A673 (cell line): ENCODE measurements around the gene BRD9. TPM values are rescaled to one million over a fixed set of nuclear protein-coding genes. Genes with fewer than 3 reads are reported as not detected.

Source experiments
- BruUV-seq: library from RNA; stranded (reverse); fragments of 400-500 nt; replicated peaks from 2 replicates; lab custom pipeline; 2021; lab: Mats Ljungman, UMichigan
- CTCF ChIA-PET: fragments of 300-600 bp; sonication (Branson Sonifier 250); formaldehyde crosslinking; loops from one replicate; lab custom pipeline; 2022; ENCODE audit warnings: antibody characterized with exemption; lab: Charles Lee
- POLR2A ChIA-PET: fragments of 300-600 bp; sonication (Branson Sonifier 250); formaldehyde crosslinking; loops from one replicate; lab custom pipeline; 2022; ENCODE audit warnings: antibody characterized with exemption; ENCODE audit not compliant: low non-redundant PET; lab: Charles Lee
- DNase-seq: peaks from one replicate; pipeline ENCODE4 v3.0.0-alpha.2; 2015; ENCODE audit warnings: low spot score
- H3K27ac ChIP-seq: fragments of 200-600 bp; sonication (generic); 2 replicates; pipeline ENCODE4 v1.5.1; 2016; ENCODE audit warnings: mixed run types, low read depth, mild to moderate bottlenecking, mixed read lengths, antibody characterized with exemption, low read length; ENCODE audit not compliant: poor library complexity, severe bottlenecking
- H3K27me3 ChIP-seq: fragments of 200-600 bp; sonication (generic); replicated peaks from 2 replicates; pipeline ENCODE4 v1.6.1; 2017; ENCODE audit warnings: mixed run types, low read depth, mild to moderate bottlenecking, mixed read lengths, antibody characterized with exemption, low read length; ENCODE audit not compliant: insufficient read depth, poor library complexity
- H3K36me3 ChIP-seq: fragments of 200-600 bp; sonication (generic); 2 replicates; pipeline ENCODE4 v1.6.1; 2016; ENCODE audit warnings: mixed run types, mild to moderate bottlenecking, mixed read lengths, antibody characterized with exemption, low read length; ENCODE audit not compliant: insufficient read depth, poor library complexity, severe bottlenecking
- H3K4me1 ChIP-seq: fragments of 200-600 bp; sonication (generic); 2 replicates; pipeline ENCODE4 v1.6.1; 2017; ENCODE audit warnings: mixed run types, mild to moderate bottlenecking, mixed read lengths, antibody characterized with exemption, low read length; ENCODE audit not compliant: insufficient read depth, poor library complexity, severe bottlenecking
- H3K4me3 ChIP-seq: fragments of 200-600 bp; sonication (generic); 2 replicates; pipeline ENCODE4 v1.5.1; 2016; ENCODE audit warnings: low read depth, mixed run types, mild to moderate bottlenecking, mixed read lengths, low read length; ENCODE audit not compliant: poor library complexity, severe bottlenecking
- H3K9me3 ChIP-seq: fragments of 200-600 bp; sonication (generic); 2 replicates; pipeline ENCODE4 v1.6.1; 2016; ENCODE audit warnings: mixed run types, low read depth, mild to moderate bottlenecking, mixed read lengths, antibody characterized with exemption, low read length; ENCODE audit not compliant: poor library complexity, severe bottlenecking
- CTCF ChIP-seq: fragments of 300-800, 200-600 bp; sonication (generic); conservative IDR thresholded peaks from 2 replicates; pipeline ENCODE4 v1.5.1; 2017; ENCODE audit warnings: low read depth, mild to moderate bottlenecking, antibody characterized with exemption, low read length, moderate library complexity, mixed read lengths
- EZH2 ChIP-seq: fragments of 200-600 bp; sonication (generic); IDR thresholded peaks from 2 replicates; pipeline ENCODE4 v1.6.1; 2017; ENCODE audit warnings: borderline replicate concordance, low read depth, mild to moderate bottlenecking, mixed read lengths, antibody characterized with exemption, low read length; ENCODE audit not compliant: poor library complexity, severe bottlenecking
- intact Hi-C: fragments of 100-400 bp; cut with micrococcal nuclease; formaldehyde crosslinking; loops from one replicate; pipeline ENCODE4 v1.10.0; 2022; ENCODE audit not compliant: unreplicated experiment
- total RNA-seq: library from RNA; stranded (reverse); gene quantifications from 2 replicates; pipeline ENCODE4 v1.2.3, GENCODE V29; 2021

Gene BRD9
- total RNA-seq, 1 experiment from 2014 or later: 73.7 TPM

DNA sequence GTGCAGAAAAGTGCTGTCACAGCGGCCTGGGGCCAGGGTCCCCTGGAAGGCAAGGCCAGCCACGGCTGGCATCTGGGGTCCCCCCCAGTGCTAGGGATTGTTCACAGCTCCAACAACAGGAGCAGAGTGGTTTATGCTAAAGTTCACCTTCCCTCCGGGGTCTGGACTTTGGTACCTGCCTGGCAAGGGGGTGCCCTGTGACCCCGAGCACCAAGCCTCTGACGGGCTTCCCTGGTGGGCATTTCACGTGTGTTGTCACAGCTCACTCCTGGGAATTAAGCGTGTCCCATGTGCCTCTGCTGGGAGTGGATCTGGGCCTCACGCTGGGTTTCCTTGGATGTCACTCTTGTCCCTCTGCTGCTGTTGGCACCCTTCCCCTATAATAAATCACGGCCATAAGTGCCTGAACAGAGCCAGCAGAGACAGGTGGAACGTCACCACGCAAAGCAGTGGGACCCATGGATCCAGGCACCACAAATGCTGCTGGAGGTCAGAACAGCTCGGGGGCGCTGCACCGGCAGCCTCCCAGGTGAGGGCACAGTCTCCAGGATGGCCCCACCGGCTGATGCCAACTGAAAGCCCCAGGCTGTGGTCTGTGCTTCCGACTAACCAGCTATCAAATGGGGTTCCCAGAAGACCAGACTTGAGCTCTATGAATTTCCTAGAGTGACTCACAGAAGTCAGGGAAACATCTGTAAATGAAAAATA is 24.0 kb downstream of the BRD9 start:
- H3K27ac ChIP-seq: no peak overlapping the region
- no peak overlapping the region for H3K4me3 ChIP-seq
- peaks cover 77% of the 10 kb centered on the region for H3K36me3 ChIP-seq
- H3K9me3 ChIP-seq: no peaks in the 10 kb centered on the region
- TF ChIP-seq CTCF (no peak), EZH2 (no peak)
- no peaks in the 10 kb centered on the region for H3K4me1 ChIP-seq
- BruUV-seq: no TSS peak
- H3K27me3 ChIP-seq: no peaks in the 10 kb centered on the region
- CTCF ChIA-PET: no interaction called here
- POLR2A ChIA-PET: no interaction called here
- intact Hi-C loops: no loop called here
- DNase-seq: no peak

GRCh38 chr5:867300-867870 is 25.2 kb downstream of the BRD9 start:
- BruUV-seq: no TSS peak
- Histone ChIP-seq H3K4me3 (no peak overlapping the region), H3K27me3 (no peaks in the 10 kb centered on the region), H3K27ac (no peak overlapping the region), H3K36me3 (peaks cover 78% of the 10 kb centered on the region), H3K9me3 (no peaks in the 10 kb centered on the region), H3K4me1 (no peaks in the 10 kb centered on the region)
- POLR2A ChIA-PET: no interaction called here
- intact Hi-C loops: no loop called here
- DNase-seq: no peak
- TF ChIP-seq EZH2 (no peak), CTCF (no peak)
- CTCF ChIA-PET: no interaction called here

- Histone ChIP-seq H3K4me1 (no peaks in the 10 kb centered on the region), H3K27me3 (no peaks in the 10 kb centered on the region), H3K27ac (no peak overlapping the region), H3K36me3 (peaks cover 62% of the 10 kb centered on the region), H3K9me3 (no peaks in the 10 kb centered on the region), H3K4me3 (no peak overlapping the region)
- no TSS peak for BruUV-seq
- ChIA-PET POLR2A (no interaction called here), CTCF (no interaction called here)
- intact Hi-C loops: no loop called here
- no peak for DNase-seq
- TF ChIP-seq EZH2: no peak
These were observed 26.8 kb downstream of the BRD9 start for GRCh38 chr5:865771-866170.
